ENCODE results near the gene YY1.

The YY1 gene

DNA sequence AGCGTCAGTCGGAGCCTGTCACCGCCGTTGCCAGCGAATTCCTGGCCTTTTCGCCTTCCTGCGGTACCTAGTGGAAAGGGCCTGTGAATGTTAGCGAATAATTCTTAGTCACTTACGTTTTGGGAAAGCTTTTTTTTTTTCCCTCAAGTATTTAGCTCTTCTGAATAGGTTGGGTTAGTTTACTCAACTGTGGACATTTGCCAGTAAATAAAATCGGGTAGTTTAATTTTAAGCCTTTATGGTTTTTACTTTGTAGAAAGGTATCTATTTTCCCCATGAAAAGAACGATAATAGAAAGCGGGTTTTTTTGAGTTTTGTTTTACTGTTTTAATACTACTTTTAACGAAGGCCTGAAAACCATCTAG, 1.7 kb downstream of the YY1 start:
- no peak for ATAC-seq
- TF ChIP-seq, protein P1, sequence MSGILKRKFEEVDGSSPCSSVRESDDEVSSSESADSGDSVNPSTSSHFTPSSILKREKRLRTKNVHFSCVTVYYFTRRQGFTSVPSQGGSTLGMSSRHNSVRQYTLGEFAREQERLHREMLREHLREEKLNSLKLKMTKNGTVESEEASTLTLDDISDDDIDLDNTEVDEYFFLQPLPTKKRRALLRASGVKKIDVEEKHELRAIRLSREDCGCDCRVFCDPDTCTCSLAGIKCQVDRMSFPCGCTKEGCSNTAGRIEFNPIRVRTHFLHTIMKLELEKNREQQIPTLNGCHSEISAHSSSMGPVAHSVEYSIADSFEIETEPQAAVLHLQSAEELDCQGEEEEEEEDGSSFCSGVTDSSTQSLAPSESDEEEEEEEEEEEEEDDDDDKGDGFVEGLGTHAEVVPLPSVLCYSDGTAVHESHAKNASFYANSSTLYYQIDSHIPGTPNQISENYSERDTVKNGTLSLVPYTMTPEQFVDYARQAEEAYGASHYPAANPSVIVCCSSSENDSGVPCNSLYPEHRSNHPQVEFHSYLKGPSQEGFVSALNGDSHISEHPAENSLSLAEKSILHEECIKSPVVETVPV (CRISPR knock-in tag; IDR thresholded peaks at IDR 0.05), result no peak
- TF ChIP-seq ARNTL (CRISPR knock-in tag; IDR thresholded peaks at IDR 0.05; ENCODE audit: borderline replicate concordance, low read depth) (no peak), RARB (CRISPR knock-in tag; IDR thresholded peaks at IDR 0.05) (no peak), GLIS3 (CRISPR knock-in tag; IDR thresholded peaks at IDR 0.05) (no peak), PPARA (CRISPR knock-in tag; IDR thresholded peaks at IDR 0.05; ENCODE audit: borderline replicate concordance) (no peak), SNAI2 (CRISPR knock-in tag; IDR thresholded peaks at IDR 0.05) (no peak), ZNF8 (CRISPR knock-in tag; IDR thresholded peaks at IDR 0.05) (no peak), ZNF70 (CRISPR knock-in tag; IDR thresholded peaks at IDR 0.05) (no peak), BACH2 (CRISPR knock-in tag; IDR thresholded peaks at IDR 0.05; ENCODE audit: borderline replicate concordance) (no peak), OSR1 (CRISPR knock-in tag; IDR thresholded peaks at IDR 0.05) (no peak)
- TF ChIP-seq, protein P2, sequence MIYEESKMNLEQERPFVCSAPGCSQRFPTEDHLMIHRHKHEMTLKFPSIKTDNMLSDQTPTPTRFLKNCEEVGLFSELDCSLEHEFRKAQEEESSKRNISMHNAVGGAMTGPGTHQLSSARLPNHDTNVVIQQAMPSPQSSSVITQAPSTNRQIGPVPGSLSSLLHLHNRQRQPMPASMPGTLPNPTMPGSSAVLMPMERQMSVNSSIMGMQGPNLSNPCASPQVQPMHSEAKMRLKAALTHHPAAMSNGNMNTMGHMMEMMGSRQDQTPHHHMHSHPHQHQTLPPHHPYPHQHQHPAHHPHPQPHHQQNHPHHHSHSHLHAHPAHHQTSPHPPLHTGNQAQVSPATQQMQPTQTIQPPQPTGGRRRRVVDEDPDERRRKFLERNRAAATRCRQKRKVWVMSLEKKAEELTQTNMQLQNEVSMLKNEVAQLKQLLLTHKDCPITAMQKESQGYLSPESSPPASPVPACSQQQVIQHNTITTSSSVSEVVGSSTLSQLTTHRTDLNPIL (CRISPR knock-in tag; IDR thresholded peaks at IDR 0.05; ENCODE audit: low read depth), result no peak
- TF ChIP-seq, protein P3, sequence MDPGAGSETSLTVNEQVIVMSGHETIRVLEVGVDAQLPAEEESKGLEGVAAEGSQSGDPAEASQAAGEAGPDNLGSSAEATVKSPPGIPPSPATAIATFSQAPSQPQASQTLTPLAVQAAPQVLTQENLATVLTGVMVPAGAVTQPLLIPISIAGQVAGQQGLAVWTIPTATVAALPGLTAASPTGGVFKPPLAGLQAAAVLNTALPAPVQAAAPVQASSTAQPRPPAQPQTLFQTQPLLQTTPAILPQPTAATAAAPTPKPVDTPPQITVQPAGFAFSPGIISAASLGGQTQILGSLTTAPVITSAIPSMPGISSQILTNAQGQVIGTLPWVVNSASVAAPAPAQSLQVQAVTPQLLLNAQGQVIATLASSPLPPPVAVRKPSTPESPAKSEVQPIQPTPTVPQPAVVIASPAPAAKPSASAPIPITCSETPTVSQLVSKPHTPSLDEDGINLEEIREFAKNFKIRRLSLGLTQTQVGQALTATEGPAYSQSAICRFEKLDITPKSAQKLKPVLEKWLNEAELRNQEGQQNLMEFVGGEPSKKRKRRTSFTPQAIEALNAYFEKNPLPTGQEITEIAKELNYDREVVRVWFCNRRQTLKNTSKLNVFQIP (CRISPR knock-in tag; IDR thresholded peaks at IDR 0.05; ENCODE audit: borderline replicate concordance, low read depth), result no peak

DNA sequence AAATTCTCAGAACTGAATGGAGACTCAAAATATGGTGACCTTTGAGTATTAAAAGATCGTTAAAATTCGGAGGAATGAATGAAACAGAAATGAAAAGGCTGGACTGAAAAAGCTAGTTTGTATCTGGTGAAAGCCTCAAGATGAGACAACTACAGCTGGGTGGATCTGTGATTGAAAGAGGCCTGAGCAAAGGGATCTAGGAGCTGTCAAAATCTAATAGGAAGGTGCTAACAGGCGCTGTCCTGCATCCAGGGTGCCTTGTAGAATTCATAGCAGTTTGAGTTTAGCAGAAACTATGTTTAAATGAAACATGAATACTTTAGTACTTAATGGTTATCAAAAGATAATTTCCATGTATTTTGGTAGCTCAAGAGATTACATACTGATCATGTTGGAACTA, 2.3 kb downstream of the YY1 start:
- ATAC-seq, result no peak
- no peak for TF ChIP-seq ISL1 (CRISPR knock-in tag; IDR thresholded peaks at IDR 0.05)
- no peak for TF ChIP-seq BACH2 (CRISPR knock-in tag; IDR thresholded peaks at IDR 0.05; ENCODE audit: borderline replicate concordance)
- TF ChIP-seq, protein P4, sequence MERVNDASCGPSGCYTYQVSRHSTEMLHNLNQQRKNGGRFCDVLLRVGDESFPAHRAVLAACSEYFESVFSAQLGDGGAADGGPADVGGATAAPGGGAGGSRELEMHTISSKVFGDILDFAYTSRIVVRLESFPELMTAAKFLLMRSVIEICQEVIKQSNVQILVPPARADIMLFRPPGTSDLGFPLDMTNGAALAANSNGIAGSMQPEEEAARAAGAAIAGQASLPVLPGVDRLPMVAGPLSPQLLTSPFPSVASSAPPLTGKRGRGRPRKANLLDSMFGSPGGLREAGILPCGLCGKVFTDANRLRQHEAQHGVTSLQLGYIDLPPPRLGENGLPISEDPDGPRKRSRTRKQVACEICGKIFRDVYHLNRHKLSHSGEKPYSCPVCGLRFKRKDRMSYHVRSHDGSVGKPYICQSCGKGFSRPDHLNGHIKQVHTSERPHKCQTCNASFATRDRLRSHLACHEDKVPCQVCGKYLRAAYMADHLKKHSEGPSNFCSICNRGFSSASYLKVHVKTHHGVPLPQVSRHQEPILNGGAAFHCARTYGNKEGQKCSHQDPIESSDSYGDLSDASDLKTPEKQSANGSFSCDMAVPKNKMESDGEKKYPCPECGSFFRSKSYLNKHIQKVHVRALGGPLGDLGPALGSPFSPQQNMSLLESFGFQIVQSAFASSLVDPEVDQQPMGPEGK (CRISPR knock-in tag; IDR thresholded peaks at IDR 0.05; ENCODE audit: borderline replicate concordance), result no peak
- no peak for TF ChIP-seq ESRRG (CRISPR knock-in tag; IDR thresholded peaks at IDR 0.05)
- no peak for TF ChIP-seq RARB (CRISPR knock-in tag; IDR thresholded peaks at IDR 0.05)
- no peak for TF ChIP-seq TCF4 (CRISPR knock-in tag; IDR thresholded peaks at IDR 0.05; ENCODE audit: borderline replicate concordance)
- no peak for TF ChIP-seq OSR1 (CRISPR knock-in tag; IDR thresholded peaks at IDR 0.05)
- no peak for TF ChIP-seq SNAI2 (CRISPR knock-in tag; IDR thresholded peaks at IDR 0.05)
- TF ChIP-seq ARNTL (CRISPR knock-in tag; IDR thresholded peaks at IDR 0.05; ENCODE audit: borderline replicate concordance, low read depth), result no peak
- TF ChIP-seq CSDC2 (CRISPR knock-in tag; IDR thresholded peaks at IDR 0.05), result no peak
- TF ChIP-seq ZC3H10 (CRISPR knock-in tag; IDR thresholded peaks at IDR 0.05), result no peak
- no peak for TF ChIP-seq ZNF8 (CRISPR knock-in tag; IDR thresholded peaks at IDR 0.05)
- TF ChIP-seq PPARA (CRISPR knock-in tag; IDR thresholded peaks at IDR 0.05; ENCODE audit: borderline replicate concordance), result no peak
- TF ChIP-seq, protein P5, sequence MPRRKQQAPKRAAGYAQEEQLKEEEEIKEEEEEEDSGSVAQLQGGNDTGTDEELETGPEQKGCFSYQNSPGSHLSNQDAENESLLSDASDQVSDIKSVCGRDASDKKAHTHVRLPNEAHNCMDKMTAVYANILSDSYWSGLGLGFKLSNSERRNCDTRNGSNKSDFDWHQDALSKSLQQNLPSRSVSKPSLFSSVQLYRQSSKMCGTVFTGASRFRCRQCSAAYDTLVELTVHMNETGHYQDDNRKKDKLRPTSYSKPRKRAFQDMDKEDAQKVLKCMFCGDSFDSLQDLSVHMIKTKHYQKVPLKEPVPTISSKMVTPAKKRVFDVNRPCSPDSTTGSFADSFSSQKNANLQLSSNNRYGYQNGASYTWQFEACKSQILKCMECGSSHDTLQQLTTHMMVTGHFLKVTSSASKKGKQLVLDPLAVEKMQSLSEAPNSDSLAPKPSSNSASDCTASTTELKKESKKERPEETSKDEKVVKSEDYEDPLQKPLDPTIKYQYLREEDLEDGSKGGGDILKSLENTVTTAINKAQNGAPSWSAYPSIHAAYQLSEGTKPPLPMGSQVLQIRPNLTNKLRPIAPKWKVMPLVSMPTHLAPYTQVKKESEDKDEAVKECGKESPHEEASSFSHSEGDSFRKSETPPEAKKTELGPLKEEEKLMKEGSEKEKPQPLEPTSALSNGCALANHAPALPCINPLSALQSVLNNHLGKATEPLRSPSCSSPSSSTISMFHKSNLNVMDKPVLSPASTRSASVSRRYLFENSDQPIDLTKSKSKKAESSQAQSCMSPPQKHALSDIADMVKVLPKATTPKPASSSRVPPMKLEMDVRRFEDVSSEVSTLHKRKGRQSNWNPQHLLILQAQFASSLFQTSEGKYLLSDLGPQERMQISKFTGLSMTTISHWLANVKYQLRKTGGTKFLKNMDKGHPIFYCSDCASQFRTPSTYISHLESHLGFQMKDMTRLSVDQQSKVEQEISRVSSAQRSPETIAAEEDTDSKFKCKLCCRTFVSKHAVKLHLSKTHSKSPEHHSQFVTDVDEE (CRISPR knock-in tag; IDR thresholded peaks at IDR 0.05), result no peak
- TF ChIP-seq ZFP30 (CRISPR knock-in tag; IDR thresholded peaks at IDR 0.05), result no peak
- TF ChIP-seq, protein P2 (CRISPR knock-in tag; IDR thresholded peaks at IDR 0.05; ENCODE audit: low read depth), result no peak
- no peak for TF ChIP-seq ZFP3 (CRISPR knock-in tag; IDR thresholded peaks at IDR 0.05)
- TF ChIP-seq, protein P3 (CRISPR knock-in tag; IDR thresholded peaks at IDR 0.05; ENCODE audit: borderline replicate concordance, low read depth), result no peak

Measured in SK-N-SH treated with all-trans-retinoic acid at 6 μM for 48 hours (cell line).